Measurements from ENCODE around the gene COX6A2.
A peak's percentile ranks its signal among the peaks of the same experiment; 100 is the strongest.

COX6A2 gene

GRCh38 chr16:31428279-31428597 is at the start of gene COX6A2:
COX6A2 (minus strand) TSS chr16:31428360; CDS start chr16:31428325, 35 bp downstream.
- H3K27me3 ChIP-seq (ENCODE audit: control insufficient read depth, insufficient read depth, low read length): no peaks in the 10 kb centered on the region

GRCh38 chr16:31477220-31478216 is 49.4 kb upstream of the COX6A2 start:
- H3K4me1 ChIP-seq (ENCODE audit: control insufficient read depth, insufficient read depth, low read length): peaks cover 18% of the 10 kb centered on the region
- peaks cover 13% of the 10 kb centered on the region for H3K36me3 ChIP-seq (ENCODE audit: control insufficient read depth, insufficient read depth, low read length)
- peak overlapping the region; percentile 63 for H3K27ac ChIP-seq (ENCODE audit: low read depth, low read length)
- H3K4me3 ChIP-seq (ENCODE audit: low read length): peak overlapping the region; percentile 55
- H3K9ac ChIP-seq (ENCODE audit: low read length): no peak overlapping the region
- H3K27me3 ChIP-seq (ENCODE audit: control insufficient read depth, insufficient read depth, low read length): no peaks in the 10 kb centered on the region

More at GRCh38 chr16:31428279-31428597, at the start of gene COX6A2:
- no peaks in the 10 kb centered on the region for H3K36me3 ChIP-seq (ENCODE audit: control insufficient read depth, insufficient read depth, low read length)
- peak within 1 kb of the TSS; percentile 43 for H3K4me3 ChIP-seq (ENCODE audit: low read length)
- H3K27ac ChIP-seq (ENCODE audit: low read depth, low read length): no peak within 1 kb of the TSS
- peaks cover 2% of the 10 kb centered on the region for H3K4me1 ChIP-seq (ENCODE audit: control insufficient read depth, insufficient read depth, low read length)
- no peak within 1 kb of the TSS for H3K9ac ChIP-seq (ENCODE audit: low read length)

GRCh38 chr16:31476303-31477219 is 48.4 kb upstream of the COX6A2 start:
- peak overlapping the region; percentile 59 for H3K4me3 ChIP-seq (ENCODE audit: low read length)
- H3K4me1 ChIP-seq (ENCODE audit: control insufficient read depth, insufficient read depth, low read length): peaks cover 18% of the 10 kb centered on the region
- H3K27ac ChIP-seq (ENCODE audit: low read depth, low read length): peak overlapping the region; percentile 63
- H3K27me3 ChIP-seq (ENCODE audit: control insufficient read depth, insufficient read depth, low read length): no peaks in the 10 kb centered on the region
- no peak overlapping the region for H3K9ac ChIP-seq (ENCODE audit: low read length)
- peaks cover 13% of the 10 kb centered on the region for H3K36me3 ChIP-seq (ENCODE audit: control insufficient read depth, insufficient read depth, low read length)

- Histone ChIP-seq H3K4me1 (ENCODE audit: control insufficient read depth, insufficient read depth, low read length) (peaks cover 24% of the 10 kb centered on the region), H3K36me3 (ENCODE audit: control insufficient read depth, insufficient read depth, low read length) (peaks cover 13% of the 10 kb centered on the region), H3K9ac (ENCODE audit: low read length) (no peak overlapping the region), H3K4me3 (ENCODE audit: low read length) (no peak overlapping the region), H3K27ac (ENCODE audit: low read depth, low read length) (peak overlapping the region; percentile 63), H3K27me3 (ENCODE audit: control insufficient read depth, insufficient read depth, low read length) (no peaks in the 10 kb centered on the region)
These were observed 47.8 kb upstream of the COX6A2 start for GRCh38 chr16:31475946-31476302.

DNA sequence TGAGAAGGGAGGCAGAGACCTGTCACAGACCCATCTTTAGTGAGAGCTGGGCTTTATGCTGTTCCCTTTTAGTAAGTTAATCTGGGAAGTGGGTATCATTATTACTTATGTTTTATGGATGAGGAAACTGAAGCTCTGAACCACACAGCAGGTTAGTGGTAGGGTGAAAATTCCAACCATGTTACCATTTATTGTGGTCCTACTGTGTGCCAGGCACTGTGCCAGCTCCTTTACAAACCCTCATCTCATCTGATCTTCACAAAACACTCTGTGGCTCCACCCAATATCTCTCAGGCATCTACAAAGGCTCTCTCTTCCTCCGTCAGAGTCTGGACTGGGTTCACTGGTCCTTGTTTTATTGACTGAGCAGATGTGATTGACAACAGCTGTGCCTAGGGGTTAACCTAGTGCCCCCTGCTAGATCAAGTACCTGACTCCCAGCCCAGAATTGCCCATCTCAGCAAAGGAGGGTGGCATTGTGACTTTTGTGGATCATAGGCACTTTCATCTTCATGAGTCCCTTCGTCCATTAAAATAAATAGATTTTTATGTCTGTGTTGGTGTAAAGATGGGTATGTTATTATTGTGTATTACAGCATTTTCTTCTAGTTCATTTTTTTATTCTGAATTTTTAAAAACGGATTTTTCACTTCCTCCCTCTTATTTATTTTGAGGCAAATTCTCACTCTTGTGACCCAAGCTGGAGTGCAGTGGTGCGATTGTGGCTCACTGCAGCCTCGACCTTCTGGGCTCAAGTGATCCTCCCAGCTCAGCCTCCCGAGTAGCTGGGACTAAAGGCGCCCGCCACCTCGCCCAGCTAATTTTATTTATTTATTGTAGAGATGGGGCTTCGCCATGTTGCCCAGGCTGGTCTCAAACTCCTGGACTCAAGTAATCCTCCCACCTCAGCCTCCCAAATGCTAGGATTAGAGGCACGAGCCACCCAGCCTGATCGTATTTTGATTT is 46.9 kb upstream of the COX6A2 start:
- H3K9ac ChIP-seq (ENCODE audit: low read length): no peak overlapping the region
- H3K36me3 ChIP-seq (ENCODE audit: control insufficient read depth, insufficient read depth, low read length): peaks cover 13% of the 10 kb centered on the region
- H3K27ac ChIP-seq (ENCODE audit: low read depth, low read length): peak overlapping the region; percentile 63
- H3K4me3 ChIP-seq (ENCODE audit: low read length): no peak overlapping the region
- peaks cover 28% of the 10 kb centered on the region for H3K4me1 ChIP-seq (ENCODE audit: control insufficient read depth, insufficient read depth, low read length)
- no peaks in the 10 kb centered on the region for H3K27me3 ChIP-seq (ENCODE audit: control insufficient read depth, insufficient read depth, low read length)

DNA sequence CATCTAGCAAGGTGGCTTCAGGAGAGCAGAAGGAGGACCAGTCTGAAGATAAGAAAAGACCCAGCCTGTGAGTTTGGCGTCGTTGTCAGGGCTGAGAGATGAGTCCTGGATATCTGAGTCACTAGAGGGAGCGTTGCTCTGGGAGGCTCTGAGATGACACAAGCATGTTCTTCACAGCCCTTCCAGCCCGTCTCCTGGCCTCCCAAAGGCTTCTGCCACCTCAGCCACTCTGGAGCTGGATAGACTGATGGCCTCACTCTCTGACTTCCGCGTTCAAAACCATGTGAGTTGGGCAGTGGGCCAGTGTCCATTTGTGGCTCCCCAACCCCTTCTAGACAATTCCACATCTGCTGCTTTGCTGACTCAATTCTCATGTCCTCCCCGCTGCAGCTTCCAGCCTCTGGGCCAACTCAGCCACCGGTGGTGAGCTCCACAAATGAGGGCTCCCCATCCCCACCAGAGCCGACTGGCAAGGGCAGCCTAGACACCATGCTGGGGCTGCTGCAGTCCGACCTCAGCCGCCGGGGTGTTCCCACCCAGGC is 46.1 kb upstream of the COX6A2 start:
- H3K27me3 ChIP-seq (ENCODE audit: control insufficient read depth, insufficient read depth, low read length): no peaks in the 10 kb centered on the region
- peaks cover 13% of the 10 kb centered on the region for H3K36me3 ChIP-seq (ENCODE audit: control insufficient read depth, insufficient read depth, low read length)
- H3K4me3 ChIP-seq (ENCODE audit: low read length): peak overlapping the region; percentile 48
- no peak overlapping the region for H3K27ac ChIP-seq (ENCODE audit: low read depth, low read length)
- peaks cover 28% of the 10 kb centered on the region for H3K4me1 ChIP-seq (ENCODE audit: control insufficient read depth, insufficient read depth, low read length)
- H3K9ac ChIP-seq (ENCODE audit: low read length): no peak overlapping the region

DNA sequence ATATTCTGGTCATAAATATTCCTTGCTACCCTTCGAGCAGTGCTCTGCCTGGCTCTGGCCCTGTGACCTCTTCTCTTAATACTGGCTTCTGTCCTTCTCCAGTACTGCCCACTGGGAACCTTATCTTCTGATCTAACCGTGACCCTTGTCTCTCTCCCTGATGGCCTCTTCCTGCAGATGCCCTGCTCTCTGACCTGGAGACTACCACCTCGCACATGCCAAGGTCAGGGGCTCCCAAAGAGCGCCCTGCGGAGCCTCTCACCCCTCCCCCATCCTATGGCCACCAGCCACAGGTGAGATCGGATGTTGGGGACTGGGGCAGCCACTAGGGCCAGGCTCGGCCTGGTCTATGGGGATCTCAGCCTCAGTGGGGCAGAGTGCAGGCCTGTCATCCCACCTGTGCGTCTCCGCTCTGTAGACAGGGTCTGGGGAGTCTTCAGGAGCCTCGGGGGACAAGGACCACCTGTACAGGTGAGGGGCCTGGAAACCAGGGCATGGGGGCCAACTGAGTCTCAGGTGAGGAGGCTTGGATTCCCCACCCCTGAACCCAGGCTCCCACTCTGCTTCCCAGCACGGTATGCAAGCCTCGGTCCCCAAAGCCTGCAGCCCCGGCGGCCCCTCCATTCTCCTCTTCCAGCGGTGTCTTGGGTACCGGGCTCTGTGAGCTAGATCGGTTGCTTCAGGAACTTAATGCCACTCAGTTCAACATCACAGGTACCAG is 45.3 kb upstream of the COX6A2 start:
- peaks cover 28% of the 10 kb centered on the region for H3K4me1 ChIP-seq (ENCODE audit: control insufficient read depth, insufficient read depth, low read length)
- H3K4me3 ChIP-seq (ENCODE audit: low read length): peak overlapping the region; percentile 48
- no peaks in the 10 kb centered on the region for H3K27me3 ChIP-seq (ENCODE audit: control insufficient read depth, insufficient read depth, low read length)
- peaks cover 13% of the 10 kb centered on the region for H3K36me3 ChIP-seq (ENCODE audit: control insufficient read depth, insufficient read depth, low read length)
- H3K27ac ChIP-seq (ENCODE audit: low read depth, low read length): peak overlapping the region; percentile 70
- H3K9ac ChIP-seq (ENCODE audit: low read length): peak overlapping the region; percentile 14

GRCh38 chr16:31472709-31473203 is 44.6 kb upstream of the COX6A2 start:
- Histone ChIP-seq H3K36me3 (ENCODE audit: control insufficient read depth, insufficient read depth, low read length) (peaks cover 13% of the 10 kb centered on the region), H3K4me1 (ENCODE audit: control insufficient read depth, insufficient read depth, low read length) (peaks cover 28% of the 10 kb centered on the region), H3K27me3 (ENCODE audit: control insufficient read depth, insufficient read depth, low read length) (no peaks in the 10 kb centered on the region), H3K27ac (ENCODE audit: low read depth, low read length) (peak overlapping the region; percentile 98), H3K9ac (ENCODE audit: low read length) (peak overlapping the region; percentile 96), H3K4me3 (ENCODE audit: low read length) (peak overlapping the region; percentile 85)

DNA sequence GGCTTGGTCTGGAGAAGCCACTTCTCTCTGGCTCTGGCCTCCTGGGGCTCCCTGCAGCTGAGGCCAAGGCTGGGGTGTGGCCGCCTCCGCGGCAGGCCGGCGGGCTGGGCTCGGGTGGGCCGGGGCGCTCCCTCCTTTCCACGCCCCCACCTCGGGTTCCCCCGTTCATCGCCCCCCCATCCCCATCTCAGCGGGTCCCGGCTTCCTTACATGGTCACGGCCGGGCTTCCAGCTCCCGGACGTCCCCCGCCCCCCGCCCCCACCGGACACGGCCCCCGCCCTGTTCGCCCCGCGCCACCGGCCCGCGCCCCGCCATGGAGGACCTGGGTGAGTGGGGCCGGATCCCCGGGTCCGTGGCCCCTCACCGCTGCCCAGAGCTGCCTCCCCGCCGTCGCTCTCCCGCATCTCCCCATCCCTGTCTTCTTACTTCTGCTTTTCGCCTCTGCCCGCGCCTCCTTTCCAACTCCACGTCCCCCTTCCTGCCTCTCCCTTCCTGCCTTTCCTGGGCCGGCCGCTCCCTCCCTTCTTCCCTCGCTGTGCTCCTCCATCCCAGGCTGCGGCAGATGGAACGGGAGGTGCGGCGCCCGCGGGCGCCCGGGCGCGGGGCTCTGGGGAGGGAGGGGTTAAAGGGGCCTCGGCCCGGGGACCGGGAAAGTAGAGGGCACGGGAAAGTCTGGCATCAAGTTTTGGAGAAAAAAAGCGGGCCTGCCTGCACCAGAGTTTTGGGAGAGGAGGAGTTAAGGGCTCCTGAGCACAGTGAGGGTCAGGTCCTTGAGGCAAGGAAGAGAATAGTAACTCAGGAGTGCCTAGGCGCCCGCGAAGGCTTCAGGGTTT is 43.9 kb upstream of the COX6A2 start, which contains the start of gene TGFB1I1:
TSS of gene TGFB1I1 (plus strand) at position 278 of the 834 bp plus-strand sequence. CDS start at position 315, 37 bp downstream.
- peak within 1 kb of the TSS; percentile 96 for H3K9ac ChIP-seq (ENCODE audit: low read length)
- H3K27ac ChIP-seq (ENCODE audit: low read depth, low read length): peak within 1 kb of the TSS; percentile 98
- H3K36me3 ChIP-seq (ENCODE audit: control insufficient read depth, insufficient read depth, low read length): peaks cover 13% of the 10 kb centered on the region
- no peaks in the 10 kb centered on the region for H3K27me3 ChIP-seq (ENCODE audit: control insufficient read depth, insufficient read depth, low read length)
- peaks cover 28% of the 10 kb centered on the region for H3K4me1 ChIP-seq (ENCODE audit: control insufficient read depth, insufficient read depth, low read length)
- H3K4me3 ChIP-seq (ENCODE audit: low read length): peak within 1 kb of the TSS; percentile 85

GRCh38 chr16:31471241-31471874 is 43.2 kb upstream of the COX6A2 start:
- Histone ChIP-seq H3K4me3 (ENCODE audit: low read length) (peak overlapping the region; percentile 63), H3K27me3 (ENCODE audit: control insufficient read depth, insufficient read depth, low read length) (no peaks in the 10 kb centered on the region), H3K36me3 (ENCODE audit: control insufficient read depth, insufficient read depth, low read length) (peaks cover 16% of the 10 kb centered on the region), H3K9ac (ENCODE audit: low read length) (peak overlapping the region; percentile 81), H3K4me1 (ENCODE audit: control insufficient read depth, insufficient read depth, low read length) (peaks cover 26% of the 10 kb centered on the region), H3K27ac (ENCODE audit: low read depth, low read length) (peak overlapping the region; percentile 98)

All from rectal smooth muscle tissue (tissue), 1 donor.